Lower leg skin (tissue), 3 donors: Measurements from ENCODE around the gene MYRIP.

ENCODE experiments used
- POLR2A ChIP-seq, 2 donors: fragments of 450-650 bp; IDR thresholded peaks; one replicate each; pipeline ENCODE4 v1.6.1; 2016 to 2017; ENCODE audit warnings: antibody characterized with exemption in 2 of 2, mild to moderate bottlenecking in 1 of 2, moderate library complexity in 1 of 2
- TF ChIP-seq, protein P1 (sequence below), 3 donors: fragments of 450-650 bp; IDR thresholded peaks; one replicate each; pipeline ENCODE4 v1.5.1; 2016; ENCODE audit warnings: antibody characterized with exemption in 3 of 3, mild to moderate bottlenecking in 3 of 3, moderate library complexity in 2 of 3

DNA sequence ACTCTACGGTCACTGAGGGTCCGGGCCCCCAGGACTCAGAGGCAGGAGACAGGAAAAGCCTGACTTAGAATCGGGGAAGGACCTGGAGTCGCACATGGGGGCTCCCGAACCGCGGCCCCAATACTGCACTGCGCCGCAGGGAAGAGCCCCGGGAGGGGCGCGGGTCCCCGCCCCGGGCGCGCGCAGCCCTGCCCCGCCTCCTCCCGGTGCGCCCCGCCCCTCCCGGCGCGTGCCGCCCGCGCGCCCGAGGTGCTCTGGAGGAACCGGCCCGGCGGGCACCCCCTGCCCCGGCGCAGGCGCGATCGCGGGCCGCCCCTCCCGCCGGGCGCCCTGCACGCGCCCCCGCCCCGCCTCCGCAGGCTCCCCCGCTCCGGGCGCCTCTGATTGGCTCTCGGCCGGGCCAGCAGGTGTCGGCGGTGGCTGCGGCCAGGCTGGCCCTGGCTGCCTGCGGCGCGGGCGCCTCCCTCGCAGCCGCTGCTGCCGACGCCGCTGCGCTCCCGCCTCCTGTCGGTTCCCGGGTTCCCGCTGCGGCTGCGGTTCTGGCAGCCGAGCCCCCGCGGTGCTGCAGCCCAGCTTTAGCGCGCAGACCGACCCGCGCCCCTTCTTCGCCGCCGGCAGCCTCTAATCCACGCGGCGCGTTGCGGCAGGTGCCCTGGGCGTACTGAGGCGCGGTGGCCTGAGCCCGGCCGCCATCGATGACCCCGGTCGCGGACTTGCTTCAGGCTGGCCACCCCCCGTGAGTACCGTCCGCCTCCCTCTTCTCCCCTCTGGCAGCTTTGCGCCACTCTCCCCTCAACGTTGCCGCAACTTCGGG is at the start of gene MYRIP:
- TF ChIP-seq, protein P1, sequence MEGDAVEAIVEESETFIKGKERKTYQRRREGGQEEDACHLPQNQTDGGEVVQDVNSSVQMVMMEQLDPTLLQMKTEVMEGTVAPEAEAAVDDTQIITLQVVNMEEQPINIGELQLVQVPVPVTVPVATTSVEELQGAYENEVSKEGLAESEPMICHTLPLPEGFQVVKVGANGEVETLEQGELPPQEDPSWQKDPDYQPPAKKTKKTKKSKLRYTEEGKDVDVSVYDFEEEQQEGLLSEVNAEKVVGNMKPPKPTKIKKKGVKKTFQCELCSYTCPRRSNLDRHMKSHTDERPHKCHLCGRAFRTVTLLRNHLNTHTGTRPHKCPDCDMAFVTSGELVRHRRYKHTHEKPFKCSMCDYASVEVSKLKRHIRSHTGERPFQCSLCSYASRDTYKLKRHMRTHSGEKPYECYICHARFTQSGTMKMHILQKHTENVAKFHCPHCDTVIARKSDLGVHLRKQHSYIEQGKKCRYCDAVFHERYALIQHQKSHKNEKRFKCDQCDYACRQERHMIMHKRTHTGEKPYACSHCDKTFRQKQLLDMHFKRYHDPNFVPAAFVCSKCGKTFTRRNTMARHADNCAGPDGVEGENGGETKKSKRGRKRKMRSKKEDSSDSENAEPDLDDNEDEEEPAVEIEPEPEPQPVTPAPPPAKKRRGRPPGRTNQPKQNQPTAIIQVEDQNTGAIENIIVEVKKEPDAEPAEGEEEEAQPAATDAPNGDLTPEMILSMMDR (IDR thresholded peaks at IDR 0.05) = no peak
- no peak for TF ChIP-seq POLR2A (IDR thresholded peaks at IDR 0.05)
